ENCODE results near the gene NEGR1.

The NEGR1 gene

GRCh38 chr1:71733121-71733520 lies 549.2 kb downstream of the NEGR1 start:
- ChIA-PET POLR2A (ENCODE audit: low non-redundant PET) (no interaction called here), CTCF (no interaction called here)
- TF ChIP-seq CTCF (conservative IDR thresholded peaks at IDR 0.05; ENCODE audit: low read depth) = no peak
- no peak for DNase-seq (ENCODE audit: low spot score)
- H3K27ac ChIP-seq = no peak overlapping the region

- no peak for DNase-seq (ENCODE audit: low spot score)
- no peak overlapping the region for H3K27ac ChIP-seq
- ChIA-PET POLR2A (ENCODE audit: low non-redundant PET) (no interaction called here), CTCF (no interaction called here)
- no peak for TF ChIP-seq CTCF (conservative IDR thresholded peaks at IDR 0.05; ENCODE audit: low read depth)
Measured at GRCh38 chr1:71721532-71721931, 560.8 kb downstream of the NEGR1 start.

GRCh38 chr1:71719330-71719729 lies 563.0 kb downstream of the NEGR1 start:
- POLR2A ChIA-PET (ENCODE audit: low non-redundant PET) = no interaction called here
- TF ChIP-seq CTCF (conservative IDR thresholded peaks at IDR 0.05; ENCODE audit: low read depth) = no peak
- CTCF ChIA-PET = no interaction called here
- H3K27ac ChIP-seq = no peak overlapping the region
- DNase-seq (ENCODE audit: low spot score) = no peak

- ChIA-PET POLR2A (ENCODE audit: low non-redundant PET) (no interaction called here), CTCF (no interaction called here)
- no peak overlapping the region for H3K27ac ChIP-seq
- no peak for DNase-seq (ENCODE audit: low spot score)
- no peak for TF ChIP-seq CTCF (conservative IDR thresholded peaks at IDR 0.05; ENCODE audit: low read depth)
Measured at GRCh38 chr1:71717186-71717585, 565.2 kb downstream of the NEGR1 start.

- no peak overlapping the region for H3K27ac ChIP-seq
- POLR2A ChIA-PET (ENCODE audit: low non-redundant PET) = no interaction called here
- CTCF ChIA-PET = no interaction called here
- TF ChIP-seq CTCF (conservative IDR thresholded peaks at IDR 0.05; ENCODE audit: low read depth) = no peak
- no peak for DNase-seq (ENCODE audit: low spot score)
Measured at GRCh38 chr1:71711456-71711855, 570.9 kb downstream of the NEGR1 start.

- CTCF ChIA-PET = no interaction called here
- POLR2A ChIA-PET (ENCODE audit: low non-redundant PET) = no interaction called here
- no peak for DNase-seq (ENCODE audit: low spot score)
- no peak overlapping the region for H3K27ac ChIP-seq
- TF ChIP-seq CTCF (conservative IDR thresholded peaks at IDR 0.05; ENCODE audit: low read depth) = no peak
Measured at GRCh38 chr1:71706029-71706671, 576.2 kb downstream of the NEGR1 start.

GRCh38 chr1:71698186-71698585 lies 584.2 kb downstream of the NEGR1 start:
- no peak for DNase-seq (ENCODE audit: low spot score)
- POLR2A ChIA-PET (ENCODE audit: low non-redundant PET) = no interaction called here

More at GRCh38 chr1:71698186-71698585, 584.2 kb downstream of the NEGR1 start:
- TF ChIP-seq CTCF (conservative IDR thresholded peaks at IDR 0.05; ENCODE audit: low read depth) = no peak
- no peak overlapping the region for H3K27ac ChIP-seq
- CTCF ChIA-PET = no interaction called here

Data from RWPE1 (cell line).